Measurements from ENCODE around the gene PTPN7.
"Not testable (repeated sequence)": the region's sequence is repeated elsewhere in the genome, so short reads cannot be mapped to it uniquely, and the experiment has no call there.

The PTPN7 gene

DNA sequence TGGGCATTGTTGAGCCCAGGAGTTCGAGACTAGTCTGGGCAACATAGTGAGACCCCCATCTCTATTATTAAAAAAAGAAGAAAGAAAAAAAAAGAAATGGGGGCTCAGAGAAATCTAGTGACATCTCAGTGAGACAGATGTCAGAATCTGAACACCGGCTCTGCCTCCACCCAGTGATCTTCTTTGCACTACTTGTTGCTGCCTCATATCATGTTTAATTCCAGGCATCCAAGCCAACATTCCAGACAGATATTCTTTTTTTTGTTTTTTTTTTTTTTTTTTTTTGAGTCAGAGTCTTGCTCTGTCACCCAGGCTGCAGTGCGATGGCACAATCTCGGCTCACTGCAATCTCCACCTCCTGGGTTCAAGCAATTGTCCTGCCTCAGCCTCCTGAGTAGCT, 10.8 kb downstream of the PTPN7 start:
- no peak for DNase-seq

GRCh38 chr1:202148391-202148790, 12.0 kb downstream of the PTPN7 start:
- DNase-seq, result no peak

- DNase-seq, result no peak
Measured at GRCh38 chr1:202146993-202147392, 13.4 kb downstream of the PTPN7 start.

- DNase-seq, result no peak
Measured at GRCh38 chr1:202146279-202146678, 14.1 kb downstream of the PTPN7 start.

DNA sequence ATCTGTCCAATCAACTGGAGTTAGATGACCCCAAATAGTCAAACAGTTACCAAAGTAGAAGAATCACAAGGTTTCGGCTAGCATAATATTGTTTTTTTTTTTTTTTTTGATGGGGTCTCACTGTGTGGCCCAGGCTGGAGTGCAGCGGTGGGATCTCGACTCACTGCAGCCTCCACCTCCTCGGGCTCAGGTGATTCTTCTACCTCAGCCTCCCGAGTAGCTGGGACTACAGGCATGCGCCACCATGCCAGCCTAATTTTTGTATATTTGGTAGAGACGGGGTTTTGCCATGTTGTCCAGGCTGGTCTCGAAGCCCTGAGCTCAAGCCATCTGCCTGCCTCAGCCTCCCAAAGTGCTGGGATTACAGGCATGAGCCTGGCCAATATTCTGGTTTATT, 14.7 kb downstream of the PTPN7 start:
- DNase-seq, result not testable (repeated sequence)

GRCh38 chr1:202145068-202145743, 15.2 kb downstream of the PTPN7 start:
- DNase-seq, result no peak

DNA sequence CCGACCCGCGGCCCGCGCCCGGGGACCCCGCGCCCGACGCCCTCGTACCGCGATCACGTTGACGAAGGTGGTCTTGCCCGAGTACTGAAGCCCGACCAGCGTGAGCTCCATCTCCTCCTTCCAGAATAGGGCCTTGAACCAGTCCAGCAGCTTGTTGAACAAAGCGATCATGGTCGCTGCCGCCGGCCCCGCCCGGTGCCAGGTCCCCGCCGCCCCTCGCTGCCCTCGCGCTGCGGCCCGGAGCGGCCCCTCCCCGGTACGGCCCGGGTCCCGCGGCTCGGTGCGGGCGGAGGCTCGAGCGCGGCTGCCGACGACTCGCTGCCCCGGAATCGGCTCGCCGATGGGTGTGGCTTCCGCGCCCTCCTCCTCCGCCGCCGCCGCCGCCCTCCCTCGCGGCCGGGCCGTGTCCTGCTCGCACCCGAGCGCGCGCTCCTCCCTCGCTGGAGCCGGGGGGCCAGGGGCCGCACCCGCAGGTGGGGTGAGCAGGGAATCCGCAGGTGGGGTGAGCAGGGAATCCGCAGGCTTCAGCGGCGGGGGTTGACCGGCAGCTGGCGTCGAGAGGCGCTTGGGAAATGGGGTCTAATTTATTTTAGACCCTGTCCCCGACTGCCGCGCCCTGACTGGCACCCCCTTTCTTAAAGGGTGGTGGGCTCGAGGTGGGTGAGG, 15.9 kb downstream of the PTPN7 start, which contains the start of gene ARL8A:
ARL8A (minus strand) TSS at position 336 of the 666 bp plus-strand sequence; CDS start at position 171, 165 bp downstream.
- DNase-seq, result peak; percentile 55

DNA sequence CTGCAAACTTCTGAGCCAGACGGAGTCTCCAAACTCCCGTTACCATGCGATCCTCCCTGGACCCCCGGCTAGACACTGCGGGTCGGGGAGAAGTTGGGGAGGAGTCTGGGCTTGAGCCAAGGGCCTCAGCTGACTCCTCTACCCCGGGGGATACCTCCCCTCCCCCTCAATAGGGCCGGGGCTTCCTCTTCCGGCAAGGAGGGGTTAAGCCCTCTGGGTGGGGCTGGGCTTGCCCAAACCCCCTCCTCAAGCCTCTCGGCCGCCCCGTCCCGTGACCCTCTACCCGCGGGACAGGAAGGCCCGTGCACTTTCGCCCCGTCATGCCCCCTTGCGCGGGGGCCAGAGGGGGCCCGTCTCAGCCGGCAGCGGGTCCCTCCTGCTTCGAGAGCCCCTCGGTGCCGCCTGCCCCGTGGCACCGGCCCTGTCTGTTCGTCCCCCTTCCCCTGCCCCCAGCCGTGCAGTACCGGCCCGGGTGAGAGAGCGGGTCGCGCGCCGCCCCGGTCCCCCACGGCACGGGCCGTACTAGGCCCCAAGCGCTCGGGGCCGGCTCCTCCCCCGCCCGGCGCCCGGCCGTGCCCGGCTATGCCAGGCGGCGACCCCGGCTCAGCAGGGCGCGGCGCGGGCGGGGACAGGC, 16.5 kb downstream of the PTPN7 start:
- peak; percentile 23 for DNase-seq

- no peak for DNase-seq
Measured at GRCh38 chr1:202143011-202143767, 17.2 kb downstream of the PTPN7 start.

- DNase-seq, result not testable (repeated sequence)
Measured at GRCh38 chr1:202141468-202141867, 18.9 kb downstream of the PTPN7 start.

DNA sequence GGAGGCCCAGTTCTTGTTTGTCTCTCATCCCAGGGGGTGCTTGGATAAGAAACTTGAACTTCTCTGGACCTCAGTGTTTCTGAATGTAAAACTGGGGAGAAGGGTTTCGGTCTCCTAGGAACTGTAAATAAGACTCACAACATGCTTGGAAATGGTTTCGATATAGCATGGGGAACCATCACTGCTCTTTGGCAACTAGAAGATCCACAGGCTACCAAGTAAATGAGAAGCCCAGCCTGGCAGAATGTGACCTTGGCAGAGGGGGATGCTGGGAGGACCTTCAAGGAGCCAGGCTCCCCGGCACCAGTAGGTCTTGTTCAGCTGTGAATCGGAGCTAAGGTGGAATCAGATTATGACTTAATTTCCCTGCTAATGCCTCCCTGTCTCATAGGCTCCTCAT, 19.6 kb downstream of the PTPN7 start:
- DNase-seq, result no peak

- DNase-seq, result peak; percentile 47
Measured at GRCh38 chr1:202135221-202135721, 25.1 kb downstream of the PTPN7 start.

- no peak for DNase-seq
Measured at GRCh38 chr1:202134645-202135172, 25.7 kb downstream of the PTPN7 start.

DNA sequence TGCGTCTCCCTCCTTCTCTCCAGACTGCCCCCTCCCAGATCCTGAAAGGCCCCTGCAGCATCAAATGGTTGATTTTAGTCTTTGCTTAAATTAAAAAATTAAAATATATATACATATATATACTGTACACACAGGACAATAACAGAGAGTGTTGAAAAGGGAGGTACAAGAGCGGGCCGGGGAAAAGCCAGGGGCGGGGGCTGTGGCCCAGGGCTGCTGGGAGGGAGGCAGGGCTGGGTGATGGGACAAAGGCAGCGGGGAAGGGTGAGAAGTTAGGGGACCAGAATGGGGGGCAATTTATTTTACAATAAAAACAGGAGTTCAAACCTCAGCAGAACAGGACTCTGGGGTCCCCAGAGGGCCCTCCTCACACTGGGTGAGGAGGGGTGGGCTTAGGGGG, 26.4 kb downstream of the PTPN7 start:
- no peak for DNase-seq

DNA sequence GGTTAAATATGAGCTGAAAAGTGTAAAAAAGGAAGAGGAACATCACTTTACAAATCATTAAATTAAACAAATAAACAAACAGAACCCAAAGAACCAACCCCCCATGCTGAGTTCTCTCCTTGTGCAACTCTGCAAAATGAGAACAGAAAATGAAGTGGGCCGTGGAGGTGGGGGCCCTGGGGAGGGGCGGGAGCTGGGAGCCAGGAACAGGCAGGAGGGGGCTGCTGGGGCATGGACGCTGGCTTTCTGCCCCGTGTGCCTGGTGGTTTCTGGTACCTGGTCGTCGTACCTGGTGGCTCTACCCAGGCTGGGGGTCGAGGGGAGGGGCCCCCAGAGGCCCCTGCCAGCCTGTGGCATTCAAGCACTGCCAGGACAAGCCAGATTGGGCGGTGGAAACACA, 26.9 kb downstream of the PTPN7 start:
- DNase-seq, result no peak

DNA sequence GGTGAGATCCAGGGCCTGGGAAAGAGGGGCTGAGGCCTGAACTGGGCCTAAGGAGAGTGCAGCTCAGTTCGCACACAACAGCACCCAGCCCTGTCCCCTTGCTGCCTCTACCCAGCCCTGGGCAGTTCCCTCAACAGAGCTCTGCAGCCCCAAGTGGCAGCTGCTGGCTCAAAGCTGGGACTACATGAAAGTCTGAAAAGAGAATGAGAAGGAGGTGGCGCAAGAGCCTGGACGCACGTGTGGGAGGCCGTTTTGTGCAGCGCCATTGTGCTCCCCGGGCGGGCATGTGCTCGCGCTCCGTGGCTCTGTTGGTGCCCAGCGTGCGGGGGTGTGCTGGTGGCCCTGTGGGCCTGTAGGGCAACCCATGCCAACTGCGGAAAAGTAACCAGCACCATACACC, 27.4 kb downstream of the PTPN7 start:
- DNase-seq, result no peak

GRCh38 chr1:202131956-202132821, 28.2 kb downstream of the PTPN7 start:
- no peak for DNase-seq

DNA sequence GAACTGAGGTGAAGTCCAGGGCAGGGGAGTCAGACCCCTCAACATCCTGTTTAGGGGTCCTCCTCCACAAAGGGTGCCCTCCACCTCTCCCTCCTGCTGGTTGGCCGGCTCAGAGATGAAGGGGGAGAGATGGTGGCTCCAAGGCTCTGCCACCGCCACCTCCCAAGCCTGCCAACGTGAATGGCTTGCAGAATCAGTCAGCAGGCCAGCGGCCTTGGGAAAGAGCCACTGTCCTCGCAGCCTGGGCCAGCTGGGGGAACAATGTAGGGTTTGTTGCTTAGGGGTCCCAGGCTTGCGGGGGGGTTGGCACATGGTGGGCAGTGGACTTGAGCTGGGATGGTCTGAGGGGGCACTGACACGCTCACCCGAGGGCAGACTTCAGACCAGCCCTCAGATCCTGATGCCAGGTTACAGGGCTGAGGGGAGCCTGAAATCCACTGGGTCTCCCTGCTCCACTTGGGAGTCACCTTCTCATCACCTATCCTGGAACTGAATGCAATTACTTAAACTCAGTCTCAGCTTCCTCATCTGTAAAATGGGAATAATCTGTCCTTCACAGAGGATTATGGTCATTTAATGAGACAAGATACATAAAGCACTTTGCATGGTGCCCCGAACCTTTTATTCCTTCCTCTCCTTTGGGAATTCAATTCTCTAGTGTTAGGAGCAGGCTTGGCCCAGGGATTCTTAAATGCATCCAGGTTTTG, 29.4 kb downstream of the PTPN7 start:
- DNase-seq, result no peak

DNA sequence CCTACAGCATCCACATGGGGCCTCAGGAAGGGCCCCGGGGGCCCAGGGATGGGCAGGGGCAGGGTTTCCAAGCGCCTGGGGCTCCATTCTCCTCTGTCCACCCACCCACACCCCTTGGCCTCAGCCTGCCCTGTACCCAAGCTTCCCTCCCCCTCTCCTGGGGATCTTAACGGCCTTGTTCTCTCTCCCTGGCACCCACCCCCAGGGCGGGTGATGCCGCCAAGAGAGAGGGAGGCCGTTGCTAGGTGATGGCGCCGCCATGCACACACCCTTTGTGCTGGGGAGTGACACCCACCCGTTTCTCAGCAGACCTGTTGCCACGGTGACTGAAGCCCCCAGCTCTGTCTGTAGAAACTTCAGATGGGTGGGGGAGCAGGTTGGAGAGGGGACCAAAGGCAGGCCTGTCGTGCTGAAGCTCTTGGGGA, 30.1 kb downstream of the PTPN7 start:
- no peak for DNase-seq

DNA sequence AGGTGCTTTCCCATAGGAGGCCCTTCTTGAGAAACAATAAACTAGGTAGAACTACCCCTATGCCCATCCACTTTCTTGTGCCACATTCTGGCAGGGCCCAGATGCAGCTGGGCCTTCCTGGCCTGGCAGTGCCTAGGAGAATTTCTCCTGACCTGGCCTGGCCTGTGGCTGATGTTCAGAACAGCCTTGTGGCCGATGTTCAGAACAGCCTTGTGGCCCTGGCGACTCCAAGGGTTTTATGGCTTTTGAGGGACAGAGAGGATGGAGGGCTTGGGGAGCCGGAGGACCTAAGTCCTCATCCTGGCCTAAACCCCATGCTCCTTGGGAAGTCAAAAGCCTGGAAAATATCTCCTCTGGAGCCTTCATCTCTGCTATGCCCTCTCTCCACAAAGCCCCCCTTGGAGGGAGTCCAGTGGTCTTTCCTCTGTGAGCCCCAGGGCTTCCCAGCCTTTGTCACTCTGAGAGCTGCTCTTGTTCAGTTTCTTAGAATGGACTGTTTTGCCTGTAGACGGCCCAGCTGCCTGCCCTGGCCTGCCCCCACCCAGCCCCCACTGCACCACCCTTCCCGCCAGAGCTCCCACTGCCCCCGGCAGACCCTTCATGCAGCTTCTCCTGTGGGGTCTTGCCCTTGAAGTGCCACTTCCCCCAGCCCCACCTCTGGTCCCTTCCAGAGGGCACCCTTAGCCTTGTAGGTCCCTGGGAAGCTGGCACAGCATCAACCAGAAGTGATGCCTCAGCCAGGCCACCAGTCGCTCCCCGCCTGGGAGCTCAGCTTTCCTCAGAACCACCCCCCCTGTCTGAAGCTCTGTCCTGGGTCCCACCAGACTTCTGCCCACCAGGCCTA, 30.7 kb downstream of the PTPN7 start:
- DNase-seq, result no peak
